ENCODE data around the gene ACSL3.

The ACSL3 gene

DNA sequence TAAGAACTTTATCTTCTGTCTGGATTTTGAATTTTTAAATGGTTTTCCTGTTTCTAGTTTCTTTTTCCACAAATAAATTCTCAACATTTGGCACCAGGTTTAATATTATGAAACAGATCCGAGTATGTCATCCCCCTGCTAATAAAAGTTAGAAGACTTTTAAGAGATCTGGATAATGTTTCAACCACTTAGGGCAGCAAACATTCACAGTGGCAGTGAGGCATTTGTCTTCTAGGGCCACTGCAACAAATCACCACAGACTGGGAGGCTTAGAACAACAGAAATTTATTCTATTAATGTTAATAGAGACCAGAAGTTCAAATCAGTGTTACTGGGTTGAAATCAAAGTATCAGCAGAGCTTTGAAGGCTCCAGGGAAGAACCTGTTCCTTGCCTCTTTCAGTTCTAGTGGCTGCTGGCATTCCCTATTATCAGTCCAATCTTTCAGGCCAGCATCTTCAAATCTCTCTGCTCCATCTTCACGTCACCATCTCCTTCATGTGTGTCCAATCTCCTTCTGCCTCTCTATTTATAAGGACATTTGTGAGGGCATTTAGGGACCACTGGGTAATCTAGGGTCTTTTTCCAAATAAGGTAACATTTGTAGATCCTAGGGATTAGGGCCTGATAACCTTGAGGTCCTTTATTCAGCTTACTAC, 23.4 kb downstream of the ACSL3 start:
- WGBS = 79% methylated on average over 2 of the region's 2 CpGs
- Histone ChIP-seq H3K4me1 (ENCODE audit: insufficient read depth, low read length) (peaks cover 9% of the 10 kb centered on the region; the same call in 1 of the 2 replicates), H3K9me3 (ENCODE audit: insufficient read depth, low read depth, low read length) (peaks cover 7% of the 10 kb centered on the region; the same call in 1 of the 2 replicates), H3K27me3 (ENCODE audit: insufficient read depth, low read length) (no peaks in the 10 kb centered on the region), H3K36me3 (ENCODE audit: insufficient read depth, low read length) (0 out of 2 replicates have a peak, but pooled peaks cover 3% of the 10 kb centered on the region), H3K9ac (ENCODE audit: low read depth, low read length) (no peak overlapping the region), H3K27ac (ENCODE audit: low read depth, low read length) (no peak overlapping the region), H3K4me3 (ENCODE audit: low read length) (no peak overlapping the region)

DNA sequence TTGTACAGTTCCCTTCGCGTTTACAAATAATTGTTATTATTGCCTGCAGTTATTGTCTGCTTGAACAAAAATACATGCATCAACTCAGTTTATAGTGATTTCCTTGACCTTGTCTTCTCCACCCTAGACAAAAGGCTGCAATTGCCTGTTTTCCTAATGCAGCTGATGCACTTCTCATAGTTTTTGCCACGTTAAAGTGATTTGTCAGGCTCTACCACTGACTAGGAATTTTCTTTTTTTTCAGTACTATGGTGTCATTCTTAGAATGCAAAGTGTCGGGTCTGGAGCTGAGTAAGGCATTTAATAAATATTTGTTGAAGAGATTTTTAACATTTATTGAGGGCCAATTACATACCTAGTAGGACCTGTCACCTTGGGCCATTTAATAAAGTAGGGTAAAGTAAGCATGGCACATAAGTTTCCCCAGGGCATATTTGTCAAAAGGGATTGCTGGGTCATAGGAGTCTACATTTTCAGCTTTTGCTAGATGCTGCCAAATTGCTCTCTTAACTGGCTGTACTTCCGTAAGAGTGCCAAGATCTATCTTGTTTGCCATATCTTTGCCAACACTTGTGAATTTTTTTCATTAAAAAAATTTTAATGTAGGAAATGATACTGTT, 24.1 kb downstream of the ACSL3 start:
- 0 out of 2 replicates have a peak, but pooled peaks cover 3% of the 10 kb centered on the region for H3K36me3 ChIP-seq (ENCODE audit: insufficient read depth, low read length)
- no peaks in the 10 kb centered on the region for H3K27me3 ChIP-seq (ENCODE audit: insufficient read depth, low read length)
- H3K4me1 ChIP-seq (ENCODE audit: insufficient read depth, low read length) = peaks cover 13% of the 10 kb centered on the region; the same call in 1 of the 2 replicates
- WGBS = 79% methylated on average over 5 of the region's 5 CpGs
- no peak overlapping the region for H3K9ac ChIP-seq (ENCODE audit: low read depth, low read length)
- H3K9me3 ChIP-seq (ENCODE audit: insufficient read depth, low read depth, low read length) = peaks cover 7% of the 10 kb centered on the region; the same call in 1 of the 2 replicates
- H3K4me3 ChIP-seq (ENCODE audit: low read length) = no peak overlapping the region
- H3K27ac ChIP-seq (ENCODE audit: low read depth, low read length) = no peak overlapping the region

DNA sequence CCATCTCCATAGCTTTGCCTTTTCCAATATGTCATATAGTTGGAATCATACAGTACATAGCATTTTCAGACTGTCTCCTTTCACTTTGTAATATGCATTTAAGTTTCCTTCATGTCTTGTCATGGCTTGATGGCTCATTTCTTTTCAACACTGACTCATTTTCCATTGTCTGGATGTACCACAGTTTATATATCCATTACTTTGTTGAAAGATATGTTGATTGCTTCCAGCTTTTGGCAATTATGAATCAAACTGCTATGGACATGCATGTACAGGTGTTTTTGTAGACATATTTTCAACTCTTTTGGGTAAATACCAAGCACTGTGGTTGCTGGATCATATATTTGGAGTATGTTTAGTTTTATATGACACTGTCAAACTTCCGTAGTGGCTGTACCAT, 26.3 kb downstream of the ACSL3 start:
- 0 out of 2 replicates have a peak, but pooled peaks cover 3% of the 10 kb centered on the region for H3K36me3 ChIP-seq (ENCODE audit: insufficient read depth, low read length)
- H3K9ac ChIP-seq (ENCODE audit: low read depth, low read length) = no peak overlapping the region
- H3K4me3 ChIP-seq (ENCODE audit: low read length) = no peak overlapping the region
- H3K27me3 ChIP-seq (ENCODE audit: insufficient read depth, low read length) = no peaks in the 10 kb centered on the region
- H3K9me3 ChIP-seq (ENCODE audit: insufficient read depth, low read depth, low read length) = peaks cover 2% of the 10 kb centered on the region; the same call in 1 of the 2 replicates
- peaks cover 16% of the 10 kb centered on the region; the same call in 1 of the 2 replicates for H3K4me1 ChIP-seq (ENCODE audit: insufficient read depth, low read length)
- H3K27ac ChIP-seq (ENCODE audit: low read depth, low read length) = no peak overlapping the region
- WGBS = 96% methylated on average over 1 of the region's 1 CpG

DNA sequence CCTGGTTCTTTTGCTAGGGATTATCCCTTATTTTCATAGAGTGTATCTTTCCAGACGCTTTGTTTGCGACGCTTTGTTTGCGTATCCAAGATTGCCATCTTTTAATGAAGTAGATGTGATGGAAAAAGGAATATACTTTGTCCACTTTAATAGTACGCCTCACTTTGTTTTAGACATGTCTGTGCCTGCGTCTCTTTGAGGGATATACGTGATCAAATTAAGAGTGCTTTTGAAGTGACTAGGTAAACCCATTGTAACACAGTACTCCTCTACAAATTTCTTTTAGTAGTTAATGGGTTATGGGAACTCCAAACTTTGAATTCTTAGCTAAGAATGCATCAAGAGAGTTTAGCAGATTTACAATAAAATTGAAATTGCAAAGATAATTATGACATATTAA, 27.9 kb downstream of the ACSL3 start:
- H3K9ac ChIP-seq (ENCODE audit: low read depth, low read length) = no peak overlapping the region
- 96% methylated on average over 6 of the region's 7 CpGs for WGBS
- no peaks in the 10 kb centered on the region for H3K9me3 ChIP-seq (ENCODE audit: insufficient read depth, low read depth, low read length)
- H3K4me3 ChIP-seq (ENCODE audit: low read length) = no peak overlapping the region
- H3K27me3 ChIP-seq (ENCODE audit: insufficient read depth, low read length) = no peaks in the 10 kb centered on the region
- H3K4me1 ChIP-seq (ENCODE audit: insufficient read depth, low read length) = peaks cover 21% of the 10 kb centered on the region; the same call in 1 of the 2 replicates
- no peak overlapping the region for H3K27ac ChIP-seq (ENCODE audit: low read depth, low read length)
- 0 out of 2 replicates have a peak, but pooled peaks cover 3% of the 10 kb centered on the region for H3K36me3 ChIP-seq (ENCODE audit: insufficient read depth, low read length)

DNA sequence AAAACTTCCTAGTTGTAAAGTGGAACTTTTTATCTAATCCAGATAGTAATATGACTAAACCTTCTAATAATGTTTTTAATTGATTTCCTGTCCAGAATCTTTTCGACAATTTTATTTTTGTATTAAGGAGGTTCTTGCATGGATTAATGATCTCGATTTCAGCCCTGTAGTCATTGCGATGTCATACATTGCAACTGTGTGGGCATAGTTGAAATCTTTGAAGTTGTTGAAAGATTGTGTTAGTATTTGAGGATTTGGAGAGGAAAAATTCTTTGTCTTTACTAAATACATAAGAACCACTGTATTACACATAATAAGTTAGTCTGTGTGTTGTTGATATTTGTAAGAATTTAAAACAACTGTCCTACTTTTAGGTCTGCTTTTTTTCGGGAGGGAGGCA, 31.1 kb downstream of the ACSL3 start:
- no peak overlapping the region for H3K9ac ChIP-seq (ENCODE audit: low read depth, low read length)
- no peak overlapping the region for H3K27ac ChIP-seq (ENCODE audit: low read depth, low read length)
- no peaks in the 10 kb centered on the region for H3K27me3 ChIP-seq (ENCODE audit: insufficient read depth, low read length)
- no peaks in the 10 kb centered on the region for H3K9me3 ChIP-seq (ENCODE audit: insufficient read depth, low read depth, low read length)
- H3K4me1 ChIP-seq (ENCODE audit: insufficient read depth, low read length) = 0 out of 2 replicates have a peak, but pooled peaks cover 14% of the 10 kb centered on the region
- H3K4me3 ChIP-seq (ENCODE audit: low read length) = no peak overlapping the region
- WGBS = 93% methylated on average over 4 of the region's 4 CpGs
- 0 out of 2 replicates have a peak, but pooled peaks cover 3% of the 10 kb centered on the region for H3K36me3 ChIP-seq (ENCODE audit: insufficient read depth, low read length)

DNA sequence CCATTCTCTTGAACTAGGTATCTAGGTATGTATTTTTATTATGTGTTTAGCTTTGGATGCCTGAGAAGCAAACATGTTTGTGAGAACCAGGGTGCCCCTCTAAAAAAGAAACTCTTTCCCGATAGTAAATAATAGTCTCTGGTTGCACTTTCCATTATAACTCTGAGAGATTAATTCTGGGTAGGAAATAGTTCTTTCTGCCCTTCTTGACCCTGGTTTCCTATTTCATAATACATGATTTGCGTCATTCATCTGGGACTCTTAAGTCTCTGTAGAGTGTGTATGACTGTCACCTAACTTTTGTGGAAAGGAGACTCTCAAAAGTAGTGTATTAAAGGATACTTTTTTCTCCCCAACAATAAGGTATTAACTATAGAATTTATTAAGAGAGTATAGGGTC, 31.5 kb downstream of the ACSL3 start:
- Histone ChIP-seq H3K27me3 (ENCODE audit: insufficient read depth, low read length) (no peaks in the 10 kb centered on the region), H3K9ac (ENCODE audit: low read depth, low read length) (no peak overlapping the region), H3K9me3 (ENCODE audit: insufficient read depth, low read depth, low read length) (no peaks in the 10 kb centered on the region), H3K4me1 (ENCODE audit: insufficient read depth, low read length) (0 out of 2 replicates have a peak, but pooled peaks cover 14% of the 10 kb centered on the region), H3K4me3 (ENCODE audit: low read length) (no peak overlapping the region), H3K36me3 (ENCODE audit: insufficient read depth, low read length) (0 out of 2 replicates have a peak, but pooled peaks cover 3% of the 10 kb centered on the region), H3K27ac (ENCODE audit: low read depth, low read length) (no peak overlapping the region)
- 100% methylated on average over 2 of the region's 2 CpGs for WGBS

DNA sequence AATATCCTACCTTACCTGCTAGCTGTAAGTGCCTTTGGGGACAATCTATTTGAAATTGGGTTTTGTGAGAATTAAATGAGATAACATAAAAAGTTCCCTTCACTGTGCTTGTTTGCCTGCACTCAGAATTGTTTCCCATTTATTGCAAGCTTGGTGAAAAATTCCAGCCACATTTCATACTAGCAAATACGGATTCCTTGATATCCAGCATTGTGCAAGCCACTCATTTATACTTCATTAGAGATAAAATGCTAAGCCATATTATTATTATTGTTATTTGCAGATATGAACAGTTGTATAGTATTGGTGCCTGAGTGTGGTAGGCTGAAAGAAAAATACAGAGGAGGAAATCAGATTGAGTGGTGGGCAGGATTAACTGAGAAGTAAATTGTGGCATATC, 31.9 kb downstream of the ACSL3 start:
- no peak overlapping the region for H3K9ac ChIP-seq (ENCODE audit: low read depth, low read length)
- H3K36me3 ChIP-seq (ENCODE audit: insufficient read depth, low read length) = 0 out of 2 replicates have a peak, but pooled peaks cover 3% of the 10 kb centered on the region
- H3K27ac ChIP-seq (ENCODE audit: low read depth, low read length) = no peak overlapping the region
- no peak overlapping the region for H3K4me3 ChIP-seq (ENCODE audit: low read length)
- H3K4me1 ChIP-seq (ENCODE audit: insufficient read depth, low read length) = 0 out of 2 replicates have a peak, but pooled peaks cover 14% of the 10 kb centered on the region
- 100% methylated on average over 1 of the region's 1 CpG for WGBS
- H3K27me3 ChIP-seq (ENCODE audit: insufficient read depth, low read length) = no peaks in the 10 kb centered on the region
- no peaks in the 10 kb centered on the region for H3K9me3 ChIP-seq (ENCODE audit: insufficient read depth, low read depth, low read length)

DNA sequence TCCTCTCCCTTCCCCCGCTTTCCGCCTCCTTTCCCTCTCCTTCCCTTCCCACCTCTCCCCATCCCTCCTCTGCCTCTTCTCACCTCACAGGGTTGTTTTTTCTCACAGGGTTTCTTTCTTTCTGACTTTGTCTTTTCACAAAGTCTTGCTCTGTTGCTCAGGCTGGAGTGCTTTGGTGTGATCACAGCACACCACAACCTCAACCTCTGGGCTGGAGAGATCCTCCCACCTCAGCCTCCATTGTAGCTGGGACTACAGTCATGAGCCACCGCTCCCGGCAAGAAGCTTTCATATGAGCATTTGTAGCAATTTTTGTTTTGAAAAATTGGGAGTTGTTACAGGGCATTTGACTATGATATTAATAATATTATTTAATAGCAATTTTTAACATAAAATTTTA, 32.9 kb downstream of the ACSL3 start:
- H3K27ac ChIP-seq (ENCODE audit: low read depth, low read length) = no peak overlapping the region
- H3K9me3 ChIP-seq (ENCODE audit: insufficient read depth, low read depth, low read length) = no peaks in the 10 kb centered on the region
- 0 out of 2 replicates have a peak, but pooled peaks cover 14% of the 10 kb centered on the region for H3K4me1 ChIP-seq (ENCODE audit: insufficient read depth, low read length)
- 0 out of 2 replicates have a peak, but pooled peaks cover under 1% of the 10 kb centered on the region for H3K36me3 ChIP-seq (ENCODE audit: insufficient read depth, low read length)
- WGBS = 97% methylated on average over 4 of the region's 4 CpGs
- no peak overlapping the region for H3K9ac ChIP-seq (ENCODE audit: low read depth, low read length)
- no peaks in the 10 kb centered on the region for H3K27me3 ChIP-seq (ENCODE audit: insufficient read depth, low read length)
- no peak overlapping the region for H3K4me3 ChIP-seq (ENCODE audit: low read length)

DNA sequence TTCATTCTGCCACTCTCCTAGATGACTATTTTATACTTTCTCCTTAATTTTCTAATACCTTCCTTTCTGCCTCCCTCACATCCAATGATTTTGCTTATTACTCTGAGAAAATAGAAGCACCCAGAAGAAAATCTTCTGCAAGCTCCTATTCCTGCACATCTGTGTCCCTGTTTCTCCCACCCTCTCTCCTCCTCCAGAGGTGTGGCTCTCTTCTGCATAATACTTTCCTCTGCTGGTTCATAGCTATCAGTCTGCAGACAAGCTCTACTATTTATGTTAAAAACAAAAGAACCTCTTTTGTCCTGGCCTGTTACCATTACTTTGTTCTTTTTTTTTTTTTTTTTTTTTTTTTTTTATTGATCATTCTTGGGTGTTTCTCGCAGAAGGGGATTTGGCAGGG, 34.3 kb downstream of the ACSL3 start:
- Histone ChIP-seq H3K27me3 (ENCODE audit: insufficient read depth, low read length) (no peaks in the 10 kb centered on the region), H3K27ac (ENCODE audit: low read depth, low read length) (no peak overlapping the region), H3K9me3 (ENCODE audit: insufficient read depth, low read depth, low read length) (no peaks in the 10 kb centered on the region), H3K36me3 (ENCODE audit: insufficient read depth, low read length) (no peaks in the 10 kb centered on the region), H3K4me1 (ENCODE audit: insufficient read depth, low read length) (peaks cover 16% of the 10 kb centered on the region), H3K4me3 (ENCODE audit: low read length) (no peak overlapping the region), H3K9ac (ENCODE audit: low read depth, low read length) (no peak overlapping the region)
- no CpG with 5 or more reads among the region's 1 CpG for WGBS

DNA sequence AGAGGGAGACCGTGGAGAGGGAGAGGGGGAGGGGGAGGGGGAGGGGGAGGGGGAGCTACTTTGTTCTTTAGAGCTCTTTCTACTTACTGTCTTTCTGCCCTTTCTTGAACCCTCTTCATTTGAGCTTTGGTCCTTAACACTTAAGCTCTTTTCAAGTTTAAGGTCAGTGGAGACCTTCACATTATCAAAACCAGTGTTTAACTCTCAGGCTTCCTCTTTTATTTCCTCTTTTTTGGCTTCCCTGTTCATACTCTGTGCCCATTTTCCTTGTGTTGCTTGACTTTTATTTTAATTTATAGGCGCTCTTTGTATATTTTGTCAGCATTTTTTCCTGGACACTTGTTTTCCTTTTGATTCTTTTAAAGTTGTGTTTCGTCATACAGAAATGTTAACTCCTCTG, 37.1 kb downstream of the ACSL3 start:
- Histone ChIP-seq H3K4me3 (ENCODE audit: low read length) (no peak overlapping the region), H3K4me1 (ENCODE audit: insufficient read depth, low read length) (peaks cover 21% of the 10 kb centered on the region), H3K9me3 (ENCODE audit: insufficient read depth, low read depth, low read length) (no peaks in the 10 kb centered on the region), H3K27me3 (ENCODE audit: insufficient read depth, low read length) (no peaks in the 10 kb centered on the region), H3K27ac (ENCODE audit: low read depth, low read length) (no peak overlapping the region), H3K36me3 (ENCODE audit: insufficient read depth, low read length) (no peaks in the 10 kb centered on the region), H3K9ac (ENCODE audit: low read depth, low read length) (no peak overlapping the region)
- WGBS = 100% methylated on average over 2 of the region's 3 CpGs

DNA sequence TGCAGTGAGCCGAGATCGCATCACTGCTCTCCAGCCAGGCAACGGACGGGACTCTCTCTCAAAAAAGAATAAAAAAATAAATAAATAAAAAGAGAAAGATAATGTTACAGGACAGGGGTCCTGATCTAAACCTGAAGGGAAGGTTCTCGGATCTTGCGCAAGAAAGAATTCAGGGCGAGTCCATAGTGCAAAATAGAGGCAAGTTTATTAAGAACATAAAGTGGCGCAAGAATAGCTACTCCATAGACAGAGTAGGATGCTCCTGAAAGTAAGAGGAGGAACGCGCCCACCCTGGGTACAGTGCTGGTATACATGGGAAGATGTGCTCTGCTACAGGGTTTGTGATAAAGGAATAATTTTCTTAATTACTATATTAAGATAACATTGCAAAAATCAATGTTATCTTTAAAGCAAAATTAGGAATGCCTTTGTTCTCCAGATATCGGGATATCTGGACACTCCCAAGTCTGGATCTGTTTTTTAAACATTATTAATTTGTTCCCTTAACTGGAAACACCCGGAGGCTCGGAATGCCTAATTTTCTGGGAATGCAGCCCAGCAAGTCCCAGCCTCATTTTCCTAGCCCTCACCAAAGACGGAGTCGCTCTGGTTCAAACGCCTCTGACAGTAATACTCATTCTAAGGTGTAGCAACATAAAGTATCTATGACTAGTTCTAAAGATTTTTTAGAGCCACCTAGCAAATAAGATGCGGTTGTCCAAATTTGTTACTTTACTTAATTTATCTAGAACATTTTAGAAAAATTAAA, 38.8 kb downstream of the ACSL3 start:
- H3K27me3 ChIP-seq (ENCODE audit: insufficient read depth, low read length) = no peaks in the 10 kb centered on the region
- WGBS = 91% methylated on average over 14 of the region's 17 CpGs
- H3K36me3 ChIP-seq (ENCODE audit: insufficient read depth, low read length) = no peaks in the 10 kb centered on the region
- peaks cover 28% of the 10 kb centered on the region for H3K4me1 ChIP-seq (ENCODE audit: insufficient read depth, low read length)
- H3K9me3 ChIP-seq (ENCODE audit: insufficient read depth, low read depth, low read length) = no peaks in the 10 kb centered on the region
- no peak overlapping the region; the same call in 1 of the 2 replicates for H3K27ac ChIP-seq (ENCODE audit: low read depth, low read length)
- no peak overlapping the region; the same call in 1 of the 2 replicates for H3K9ac ChIP-seq (ENCODE audit: low read depth, low read length)
- H3K4me3 ChIP-seq (ENCODE audit: low read length) = no peak overlapping the region

Data from HUES64 (cell line).